ENCODE measurements around the gene ZNF827.

The ZNF827 gene

DNA sequence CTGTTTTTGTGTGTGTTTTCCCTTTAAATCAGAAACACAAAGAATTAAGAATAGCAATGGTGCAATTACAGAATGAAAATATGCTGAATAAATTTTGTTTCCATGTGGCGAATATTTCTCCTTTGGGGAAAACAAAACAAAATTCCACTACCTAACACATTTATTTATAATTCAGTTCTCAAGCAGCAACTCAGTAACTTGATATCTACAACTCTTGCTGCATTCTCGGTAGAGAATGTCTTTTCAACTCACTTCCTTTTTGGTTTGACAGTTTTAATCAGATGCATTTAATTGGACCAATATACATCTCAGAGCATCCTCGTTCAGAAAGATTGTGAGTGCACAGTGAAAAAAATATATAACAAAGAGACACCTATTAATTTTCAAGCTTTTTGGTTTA, 30.8 kb downstream of the ZNF827 start:
- DNase-seq (ENCODE audit: low read depth), result no peak
- no peak overlapping the region for H3K4me3 ChIP-seq (ENCODE audit: control insufficient read depth, low read depth, low read length)
- TF ChIP-seq, protein P1, sequence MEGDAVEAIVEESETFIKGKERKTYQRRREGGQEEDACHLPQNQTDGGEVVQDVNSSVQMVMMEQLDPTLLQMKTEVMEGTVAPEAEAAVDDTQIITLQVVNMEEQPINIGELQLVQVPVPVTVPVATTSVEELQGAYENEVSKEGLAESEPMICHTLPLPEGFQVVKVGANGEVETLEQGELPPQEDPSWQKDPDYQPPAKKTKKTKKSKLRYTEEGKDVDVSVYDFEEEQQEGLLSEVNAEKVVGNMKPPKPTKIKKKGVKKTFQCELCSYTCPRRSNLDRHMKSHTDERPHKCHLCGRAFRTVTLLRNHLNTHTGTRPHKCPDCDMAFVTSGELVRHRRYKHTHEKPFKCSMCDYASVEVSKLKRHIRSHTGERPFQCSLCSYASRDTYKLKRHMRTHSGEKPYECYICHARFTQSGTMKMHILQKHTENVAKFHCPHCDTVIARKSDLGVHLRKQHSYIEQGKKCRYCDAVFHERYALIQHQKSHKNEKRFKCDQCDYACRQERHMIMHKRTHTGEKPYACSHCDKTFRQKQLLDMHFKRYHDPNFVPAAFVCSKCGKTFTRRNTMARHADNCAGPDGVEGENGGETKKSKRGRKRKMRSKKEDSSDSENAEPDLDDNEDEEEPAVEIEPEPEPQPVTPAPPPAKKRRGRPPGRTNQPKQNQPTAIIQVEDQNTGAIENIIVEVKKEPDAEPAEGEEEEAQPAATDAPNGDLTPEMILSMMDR (IDR thresholded peaks at IDR 0.05; ENCODE audit: control insufficient read depth, insufficient read depth, low read depth, low read length, missing control alignments), result no peak

DNA sequence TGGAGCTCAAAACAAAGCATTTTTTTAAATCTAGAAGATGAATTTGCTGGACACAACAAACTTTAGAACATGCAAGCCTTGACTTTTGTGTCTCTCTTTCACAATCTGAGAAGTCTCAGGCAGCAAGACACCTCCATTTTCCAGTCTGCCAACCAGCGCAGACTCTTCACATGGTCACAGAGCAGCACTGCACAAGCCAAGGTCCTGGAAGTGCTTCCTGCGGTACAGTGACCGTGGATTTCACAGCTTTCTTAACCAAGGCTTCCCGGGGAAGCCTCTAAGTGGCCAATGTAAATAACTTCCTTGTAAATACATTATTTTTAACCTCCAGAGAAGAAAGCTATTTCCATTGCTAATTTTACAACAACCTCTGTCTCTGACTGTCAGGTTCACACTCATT, 31.2 kb downstream of the ZNF827 start:
- no peak overlapping the region for H3K4me3 ChIP-seq (ENCODE audit: control insufficient read depth, low read depth, low read length)
- no peak for DNase-seq (ENCODE audit: low read depth)
- TF ChIP-seq, protein P1 (IDR thresholded peaks at IDR 0.05; ENCODE audit: control insufficient read depth, insufficient read depth, low read depth, low read length, missing control alignments), result no peak

DNA sequence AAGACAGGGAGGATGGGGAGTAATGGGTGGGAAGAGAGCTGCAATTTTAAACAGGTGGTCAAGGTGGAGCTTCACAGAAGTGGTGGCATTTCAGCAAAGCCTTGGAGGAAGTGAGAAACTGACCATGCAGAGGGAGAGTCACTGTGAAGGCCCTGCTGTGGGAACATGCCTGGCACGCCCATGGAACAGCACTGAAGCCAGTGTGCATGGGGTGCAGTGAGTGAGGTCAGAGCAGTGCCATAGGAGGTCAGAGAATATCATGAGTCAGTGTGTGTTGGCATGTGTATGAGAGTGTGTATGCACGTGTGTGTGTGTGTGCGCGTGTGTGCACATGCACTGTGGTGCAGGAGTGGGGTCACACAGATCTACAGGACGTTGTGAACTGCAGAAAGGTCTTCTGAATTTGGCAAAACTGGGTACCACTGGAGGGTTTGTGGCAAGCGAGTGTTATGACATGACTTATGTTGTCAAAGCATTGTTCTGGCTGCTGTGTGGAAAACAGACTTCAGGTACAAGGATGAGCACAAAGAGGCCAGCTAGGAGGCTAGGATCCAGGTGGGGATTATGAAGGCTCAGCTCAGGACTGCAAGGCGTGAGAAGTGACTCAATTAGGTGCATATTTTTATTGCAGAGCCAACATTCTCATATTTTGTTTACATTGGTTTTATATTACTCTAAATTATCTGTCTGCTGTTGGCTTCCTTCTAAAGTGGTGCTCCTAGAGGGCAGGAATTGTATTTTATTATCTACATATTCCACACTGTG, 34.0 kb downstream of the ZNF827 start:
- no peak overlapping the region for H3K4me3 ChIP-seq (ENCODE audit: control insufficient read depth, low read depth, low read length)
- TF ChIP-seq, protein P1 (IDR thresholded peaks at IDR 0.05; ENCODE audit: control insufficient read depth, insufficient read depth, low read depth, low read length, missing control alignments), result no peak
- no peak for DNase-seq (ENCODE audit: low read depth)

DNA sequence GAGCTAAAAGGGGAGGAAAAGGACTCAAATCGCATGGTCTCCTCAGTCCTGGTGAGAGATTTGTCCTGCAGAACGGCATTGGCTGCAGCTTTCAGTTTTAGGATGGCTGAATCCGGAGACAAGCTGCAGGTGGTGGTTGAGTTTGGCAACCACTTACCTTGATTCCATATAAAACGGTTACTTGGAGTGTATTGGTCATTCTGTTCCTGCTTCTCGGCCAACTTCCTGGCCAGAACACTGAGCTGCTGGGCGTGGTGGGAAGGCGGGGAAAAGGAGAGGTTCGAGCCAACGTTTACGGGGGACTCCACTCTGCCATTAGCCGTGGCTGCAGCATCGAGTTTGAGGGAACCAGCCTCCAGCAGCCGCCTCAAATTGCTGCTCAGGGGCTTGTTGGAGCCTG, 36.1 kb downstream of the ZNF827 start:
- DNase-seq (ENCODE audit: low read depth), result no peak
- TF ChIP-seq, protein P1 (IDR thresholded peaks at IDR 0.05; ENCODE audit: control insufficient read depth, insufficient read depth, low read depth, low read length, missing control alignments), result no peak
- H3K4me3 ChIP-seq (ENCODE audit: control insufficient read depth, low read depth, low read length), result no peak overlapping the region

DNA sequence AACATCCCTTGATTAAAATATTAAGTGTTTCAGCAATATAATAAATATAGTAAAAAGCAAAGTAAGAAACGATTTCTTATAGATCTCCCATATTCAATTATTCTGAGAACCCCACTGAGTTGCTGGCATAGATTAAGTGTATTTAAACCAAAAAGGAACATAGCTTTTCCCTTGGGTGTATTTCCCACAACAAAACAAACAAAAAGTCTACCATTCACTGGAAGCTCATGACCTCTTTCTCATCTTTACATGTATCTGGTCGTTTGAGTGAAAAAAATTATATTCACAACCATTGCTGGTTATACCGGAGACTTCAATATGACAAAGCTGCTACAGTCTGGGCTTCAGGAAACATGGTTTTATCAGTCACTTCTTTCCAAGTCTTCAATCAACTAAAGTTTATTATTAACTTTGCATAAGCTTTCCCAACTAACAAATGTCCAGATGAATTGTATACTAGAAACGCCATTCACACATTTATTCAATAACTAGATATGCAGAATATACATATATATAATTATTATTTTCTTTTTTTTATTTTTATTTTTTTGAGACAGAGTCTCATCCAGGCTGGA, 38.6 kb downstream of the ZNF827 start:
- H3K4me3 ChIP-seq (ENCODE audit: control insufficient read depth, low read depth, low read length), result no peak overlapping the region
- DNase-seq (ENCODE audit: low read depth), result no peak
- TF ChIP-seq, protein P1 (IDR thresholded peaks at IDR 0.05; ENCODE audit: control insufficient read depth, insufficient read depth, low read depth, low read length, missing control alignments), result no peak

DNA sequence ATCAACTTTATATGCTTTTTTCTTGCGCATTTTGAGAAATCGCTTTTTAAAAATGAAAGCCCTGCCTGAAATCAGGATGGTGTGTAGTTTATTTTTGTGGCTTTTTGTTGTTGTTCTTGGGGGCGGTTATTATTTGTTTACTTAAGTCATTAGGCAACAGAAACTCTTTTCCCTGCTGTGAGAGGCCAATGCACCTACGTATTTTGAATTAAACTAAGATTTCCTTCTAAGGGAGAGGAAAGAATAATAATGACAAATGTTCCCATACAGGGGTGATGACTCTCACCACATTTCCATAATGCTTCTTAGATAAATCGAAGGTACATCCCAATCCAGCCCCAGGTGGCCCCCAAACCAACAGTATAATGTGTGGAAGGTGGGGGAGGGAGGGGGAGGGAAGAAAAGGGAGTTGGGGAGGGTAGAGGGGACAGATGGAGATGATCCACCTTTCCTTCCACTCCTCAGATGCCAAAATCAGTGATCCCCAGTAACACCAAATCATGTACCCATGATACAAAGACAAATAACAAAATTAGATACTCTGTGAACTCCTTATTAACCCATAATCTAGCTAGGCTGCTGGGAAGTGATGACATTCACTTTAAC, 39.6 kb downstream of the ZNF827 start:
- TF ChIP-seq, protein P1 (IDR thresholded peaks at IDR 0.05; ENCODE audit: control insufficient read depth, insufficient read depth, low read depth, low read length, missing control alignments), result no peak
- DNase-seq (ENCODE audit: low read depth), result no peak

More for the DNA sequence above, 39.6 kb downstream of the ZNF827 start:
- H3K4me3 ChIP-seq (ENCODE audit: control insufficient read depth, low read depth, low read length), result no peak overlapping the region

All from AG09309 (cell line).